ENCODE measurements around the gene BLMH.

Gene BLMH

DNA sequence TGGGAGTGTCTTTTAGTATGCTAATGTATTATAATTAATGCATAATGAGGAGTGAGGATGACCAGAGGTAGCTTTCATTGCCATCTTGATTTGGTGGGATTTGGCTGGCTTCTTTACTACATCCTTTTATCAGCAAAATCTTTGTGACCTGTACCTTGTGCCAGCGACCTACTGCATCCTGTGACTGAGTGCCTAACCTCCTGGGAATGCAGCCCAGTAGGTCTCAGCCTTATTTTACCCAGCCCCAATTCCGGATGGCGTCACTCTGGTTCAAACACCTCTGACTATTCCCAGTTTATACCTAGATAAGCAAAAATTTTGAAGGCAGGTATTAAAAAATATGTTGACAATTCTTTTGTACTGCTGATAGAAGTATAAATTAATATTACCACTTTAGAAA is 10.5 kb upstream of the BLMH start:
- DNase-seq, result no peak

DNA sequence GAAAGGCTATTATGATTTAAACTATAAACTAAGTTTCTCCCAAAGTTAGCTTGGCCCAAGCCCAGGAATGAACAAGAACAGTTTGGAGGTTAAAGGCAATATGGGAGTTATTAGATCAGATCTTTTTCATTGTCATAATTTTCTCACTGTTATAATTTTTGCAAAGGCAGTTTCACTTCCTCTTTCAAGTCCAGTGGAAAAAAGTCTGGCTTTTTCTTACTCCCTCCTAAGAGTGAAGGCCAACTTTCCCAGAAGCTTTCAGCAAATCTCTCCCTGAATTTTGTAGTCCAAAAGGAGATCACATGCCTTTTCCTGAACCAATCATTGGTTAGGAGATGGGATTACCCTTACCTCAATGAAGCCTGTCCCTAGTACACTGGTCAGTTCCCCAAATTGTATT is 9.1 kb upstream of the BLMH start:
- no peak for DNase-seq

DNA sequence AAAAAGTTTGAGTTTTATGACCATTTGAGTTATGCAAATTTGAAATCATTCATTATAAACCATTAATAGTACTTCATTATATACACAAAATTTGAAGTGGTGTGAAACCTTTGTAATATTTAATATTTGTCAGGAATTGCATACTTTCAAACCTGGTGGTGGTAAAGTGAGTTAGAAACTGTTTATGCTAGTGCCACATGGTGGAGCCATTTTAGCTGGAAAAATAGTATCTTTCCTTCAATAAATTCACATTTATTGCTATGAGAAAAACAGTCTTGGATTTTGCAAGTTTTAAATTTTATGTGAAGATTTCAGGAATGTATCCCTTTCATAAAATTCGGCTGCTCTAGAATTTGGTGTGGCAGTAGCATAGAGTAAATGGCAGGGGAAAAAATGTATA is 7.3 kb upstream of the BLMH start:
- peak; percentile 3 for DNase-seq

DNA sequence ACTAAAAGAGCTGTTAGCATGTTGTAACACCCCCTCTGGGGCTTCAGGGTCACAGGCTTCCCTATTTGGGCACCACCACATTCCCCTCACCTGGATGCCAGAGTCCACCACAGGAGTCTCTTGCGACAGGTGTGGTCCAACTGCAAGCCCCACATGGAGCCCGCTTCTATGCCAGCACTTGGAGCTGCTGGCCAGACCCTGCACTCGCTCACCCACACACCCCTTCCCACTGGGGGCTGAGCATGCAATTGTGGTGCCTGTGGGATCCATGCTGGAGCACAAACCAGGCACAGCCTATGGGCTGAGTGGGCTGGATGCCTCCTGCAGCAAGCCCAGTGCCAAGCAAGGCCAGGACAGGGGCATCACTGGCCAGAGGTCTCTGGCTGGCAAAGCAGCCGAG is 6.0 kb upstream of the BLMH start:
- DNase-seq, result no peak

DNA sequence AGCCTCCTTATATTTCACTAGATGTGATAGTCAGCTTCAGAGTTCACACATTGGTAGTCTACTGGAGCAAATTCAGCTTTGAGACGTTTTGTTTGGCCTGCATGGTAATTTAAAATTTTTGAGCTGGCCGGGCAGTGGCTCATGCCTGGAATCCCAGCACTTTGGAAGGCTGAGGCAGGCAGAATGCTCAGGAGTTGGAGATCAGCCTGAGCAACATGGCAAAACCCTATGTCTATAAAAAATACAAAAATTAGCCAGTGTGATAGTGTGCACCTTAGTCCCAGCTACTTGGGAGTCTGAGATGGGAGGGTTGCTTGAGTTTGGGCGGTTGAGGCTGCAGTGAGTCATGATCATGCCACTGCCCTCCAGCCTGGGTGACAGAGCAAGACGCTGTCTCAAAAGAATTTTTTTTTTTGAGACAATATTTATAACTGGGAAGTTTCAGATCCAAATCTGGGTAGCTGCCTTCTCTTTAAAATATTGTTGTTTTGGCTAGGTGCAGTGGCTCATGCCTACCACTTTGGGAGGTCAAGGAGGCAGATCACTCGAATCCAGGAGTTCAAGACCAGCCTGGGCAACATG is 4.8 kb upstream of the BLMH start:
- no peak for DNase-seq

DNA sequence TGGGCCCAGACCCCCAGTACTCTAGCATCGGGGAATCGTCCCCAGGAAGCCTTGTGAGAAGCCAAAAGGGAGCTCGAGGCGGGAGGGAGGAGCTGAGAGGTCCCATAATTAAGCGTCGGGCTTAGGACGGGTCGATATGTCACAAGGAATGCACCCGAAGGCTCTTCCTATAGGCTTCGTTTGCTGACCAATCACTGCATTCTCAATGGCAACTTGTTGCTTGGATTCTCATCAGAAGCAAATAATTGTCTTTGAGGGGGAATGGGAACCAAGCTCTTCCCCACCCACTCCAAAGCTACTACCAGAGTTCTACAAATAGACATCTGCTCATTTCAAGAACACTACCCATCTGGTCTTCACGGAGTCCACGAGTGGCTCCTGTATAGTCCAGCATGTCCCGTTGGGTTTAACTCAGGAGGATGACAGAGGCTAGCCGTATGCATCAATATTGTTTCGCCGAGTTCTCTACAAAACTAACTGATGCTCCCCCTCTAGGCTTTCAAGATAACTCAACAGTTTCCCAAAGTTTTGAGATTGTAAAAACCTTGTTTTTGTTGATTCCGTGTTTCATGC is 628 bp upstream of the BLMH start:
- peak; percentile 78 for DNase-seq

DNA sequence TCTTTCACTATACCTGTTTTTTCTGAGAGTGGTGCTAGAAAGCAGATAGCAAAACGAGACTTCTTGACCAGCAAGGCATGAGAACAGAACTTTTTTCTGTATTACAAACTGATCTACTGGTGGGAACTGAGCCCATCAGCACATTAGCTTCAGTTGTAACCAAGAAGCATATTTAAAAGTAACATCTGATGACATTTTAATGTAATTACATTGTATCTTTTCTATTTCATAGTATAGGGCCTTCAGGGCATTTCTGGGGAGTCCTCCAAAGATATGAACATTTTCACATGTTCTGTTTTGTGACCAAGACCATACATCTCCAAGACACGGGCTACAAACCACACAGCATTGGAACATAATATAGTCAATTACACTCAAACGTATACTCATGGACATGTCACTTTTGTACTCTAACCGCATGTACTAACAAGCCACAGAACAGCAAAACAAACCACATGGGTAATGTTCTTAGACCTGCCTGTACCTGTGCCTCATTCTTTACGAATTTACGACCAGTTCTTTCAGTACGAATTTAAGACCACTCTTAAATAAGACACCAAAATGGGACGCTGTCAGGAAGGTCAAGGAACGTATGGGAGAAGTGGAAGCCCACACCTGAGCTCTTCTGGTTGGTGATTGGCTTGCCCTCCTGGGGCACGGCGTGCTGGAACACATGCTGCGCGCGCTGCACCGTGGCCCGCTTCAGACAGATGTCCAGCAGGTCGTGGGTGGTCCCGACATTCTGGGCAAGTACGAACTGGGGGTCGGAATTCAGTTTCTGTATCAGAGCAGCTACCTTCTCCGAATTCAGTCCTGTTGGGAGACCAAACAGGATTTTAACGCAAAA is 825 bp downstream of the BLMH start:
- DNase-seq, result peak; percentile 34

DNA sequence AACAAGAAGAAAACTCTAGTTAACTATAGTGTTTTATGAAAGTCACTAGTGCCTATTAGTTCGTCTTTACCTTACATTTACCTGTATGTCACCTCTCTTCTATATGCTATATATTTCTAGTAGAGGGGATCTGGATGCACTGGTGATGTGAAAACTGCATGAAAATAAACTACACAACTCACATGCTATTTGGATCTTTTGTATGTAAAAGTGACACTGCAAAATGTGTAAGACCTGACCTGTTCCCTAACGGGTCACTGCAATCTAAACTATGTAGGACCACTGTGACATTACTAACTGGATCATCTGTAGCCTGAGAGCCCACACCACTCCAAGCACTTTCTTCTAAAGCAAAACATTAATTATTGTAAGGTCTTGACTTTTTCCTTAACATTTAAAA is 1.7 kb downstream of the BLMH start:
- no peak for DNase-seq

DNA sequence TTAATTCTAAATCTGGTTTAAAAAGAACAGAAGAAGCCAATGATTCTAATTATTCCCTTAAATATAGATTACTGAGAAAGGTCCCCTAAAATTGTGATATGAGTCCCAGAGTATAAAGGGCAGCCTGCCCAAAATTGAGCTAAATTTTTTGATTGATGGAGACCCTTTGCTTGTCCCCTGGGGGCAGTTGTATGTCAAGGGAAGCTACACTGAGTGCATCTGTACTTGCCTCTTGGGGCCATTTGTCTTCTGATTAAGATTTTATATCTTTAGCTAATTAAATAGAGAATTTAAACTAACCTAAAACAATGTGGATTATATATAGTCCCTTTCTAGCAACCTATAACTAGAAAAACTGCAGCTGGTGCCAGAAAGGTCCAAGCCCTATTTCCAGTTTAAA is 12.6 kb downstream of the BLMH start:
- DNase-seq, result no peak

DNA sequence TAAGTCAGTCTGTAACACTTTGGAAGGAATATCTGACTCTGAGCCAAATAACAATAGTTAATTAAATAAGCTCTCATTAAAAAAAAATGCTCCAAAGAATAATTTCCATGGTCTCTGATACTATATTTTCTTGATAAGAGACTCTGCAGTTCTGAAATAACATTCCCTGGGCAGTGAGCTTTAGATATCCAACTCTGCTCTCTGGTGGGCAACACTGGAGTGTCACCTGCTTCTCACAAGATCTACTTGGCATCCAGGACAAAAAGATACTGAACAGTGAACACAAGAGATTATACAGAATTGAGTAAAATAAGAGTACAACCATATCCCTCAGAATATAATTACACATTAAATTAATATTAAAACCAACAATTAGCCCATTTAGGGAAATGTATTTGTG is 13.7 kb downstream of the BLMH start:
- peak; percentile 43 for DNase-seq

DNA sequence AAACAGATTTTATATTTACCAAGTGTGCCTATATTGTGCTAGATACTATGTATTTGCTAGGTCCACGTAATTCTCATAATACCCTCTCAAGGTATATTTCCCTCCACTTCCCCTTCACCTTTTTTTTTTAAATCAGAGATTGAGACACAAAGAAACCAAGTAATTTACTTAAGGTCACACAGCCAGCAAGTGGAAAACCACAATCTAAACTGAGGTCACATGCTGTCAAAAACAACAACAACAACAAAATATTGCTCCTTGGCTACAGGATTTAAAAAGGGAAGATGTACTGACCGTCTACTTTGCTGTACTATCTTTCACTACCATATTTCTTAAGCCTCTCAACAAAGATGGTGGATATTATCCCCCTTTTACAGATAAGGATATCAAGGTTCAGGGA is 15.8 kb downstream of the BLMH start:
- DNase-seq, result no peak

DNA sequence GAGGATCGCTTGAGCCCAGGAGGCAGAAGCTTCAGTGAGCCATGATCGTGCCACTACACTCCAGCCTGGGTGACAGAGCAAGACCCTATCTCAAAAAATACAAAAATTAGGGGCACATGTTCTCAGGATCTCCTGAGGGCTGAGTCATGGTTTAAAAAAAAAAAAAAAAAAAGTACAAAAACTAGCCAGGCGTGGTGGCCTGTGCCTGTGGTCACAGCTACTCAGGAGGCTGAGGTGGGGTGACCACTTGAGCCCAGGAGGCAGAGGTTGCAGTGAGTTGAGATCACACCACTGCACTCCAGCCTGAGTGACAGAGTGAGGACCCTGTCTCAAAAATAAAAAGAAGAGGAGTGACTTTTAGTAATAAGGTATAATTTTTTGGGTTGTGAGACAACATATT is 16.9 kb downstream of the BLMH start:
- no peak for DNase-seq

DNA sequence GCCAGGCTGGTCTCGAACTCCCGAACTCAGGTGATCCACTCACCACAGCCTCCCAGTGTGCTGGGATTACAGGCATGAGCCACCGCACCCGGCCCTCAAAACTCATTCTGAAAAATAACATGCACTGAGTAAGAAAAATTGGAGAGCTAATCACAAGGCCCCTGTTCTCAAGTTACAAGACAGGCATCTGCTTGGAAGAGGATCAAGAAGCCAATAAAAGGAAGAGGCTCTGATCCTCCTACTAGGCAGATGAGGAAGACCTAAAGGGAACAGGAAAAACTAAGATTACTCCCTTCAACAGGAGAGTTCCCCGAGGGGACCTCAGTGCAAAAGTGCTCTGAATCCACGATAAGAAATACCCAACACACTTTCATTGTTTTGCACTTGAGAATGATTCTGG is 18.4 kb downstream of the BLMH start:
- no peak for DNase-seq

DNA sequence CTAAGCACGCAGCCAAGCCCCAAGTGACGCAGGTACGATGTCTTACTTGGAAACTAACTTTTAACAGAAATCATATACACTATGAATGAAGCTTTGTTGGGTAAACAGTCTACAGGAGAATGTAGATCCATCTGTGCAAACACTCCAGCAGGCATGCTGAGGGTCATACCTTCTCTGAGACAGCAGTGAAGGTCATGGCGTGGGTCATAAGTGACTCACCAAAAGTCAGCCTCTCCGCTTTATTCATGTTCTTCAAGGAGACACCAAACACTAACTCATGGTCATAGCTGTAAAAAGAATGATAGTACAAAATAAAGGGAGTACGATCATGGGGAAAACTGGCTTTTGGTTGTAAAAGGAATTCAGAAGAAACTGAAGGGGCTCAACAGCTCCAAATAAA is 20.6 kb downstream of the BLMH start:
- DNase-seq, result no peak

DNA sequence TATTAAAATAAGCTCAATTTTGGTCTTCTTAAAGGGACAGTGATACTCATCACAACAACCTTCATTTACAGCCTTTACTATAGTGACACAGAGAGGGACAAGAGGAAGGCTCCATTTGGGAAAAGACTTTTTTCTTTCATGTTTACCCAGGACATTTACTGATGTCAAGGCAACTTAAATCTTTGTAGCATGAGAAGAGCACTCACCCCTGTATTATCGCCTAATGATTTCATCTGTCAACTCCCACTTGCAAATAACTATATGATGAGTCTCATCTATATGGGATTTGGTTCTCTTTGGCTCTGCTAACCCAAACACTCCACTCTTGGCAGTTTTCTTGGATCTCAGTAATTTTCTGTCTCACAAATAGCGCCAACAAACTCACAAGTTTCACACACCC is 24.1 kb downstream of the BLMH start:
- DNase-seq, result no peak

DNA sequence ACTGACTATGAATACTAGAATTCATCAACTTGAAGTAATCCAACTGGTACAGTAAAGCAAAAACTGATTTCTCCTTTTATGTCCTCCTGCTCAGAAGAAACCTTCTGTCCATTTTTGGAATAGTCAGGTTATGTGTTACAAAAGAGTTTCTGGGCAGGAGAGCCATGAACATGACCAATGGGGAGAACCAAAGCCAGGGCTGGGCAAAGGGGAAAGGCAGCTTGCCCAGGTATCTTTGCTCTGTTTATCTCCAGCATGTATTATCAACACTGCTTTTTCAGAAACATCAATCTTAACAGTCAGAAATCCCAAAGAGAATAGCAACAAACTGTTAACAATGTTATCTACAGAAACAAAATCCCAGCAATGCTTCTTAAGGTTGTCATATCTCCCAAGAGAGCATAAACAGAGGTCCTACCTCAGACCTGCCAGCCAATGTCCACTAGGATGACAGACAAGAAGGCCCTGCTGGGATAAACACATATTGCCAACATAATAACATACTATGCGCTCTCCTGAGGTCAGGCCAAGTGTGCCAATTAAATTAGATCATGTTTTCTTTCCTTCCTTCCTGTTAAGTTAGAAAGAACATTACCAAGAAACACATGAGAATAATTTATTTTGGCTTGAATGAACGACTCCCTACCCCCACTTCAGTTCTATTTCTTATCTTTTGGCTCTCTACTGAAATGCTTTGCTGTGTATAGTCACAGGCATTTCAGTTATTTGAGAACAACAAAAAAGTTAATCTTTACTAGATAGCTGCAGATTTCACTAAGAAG is 28.0 kb downstream of the BLMH start:
- no peak for DNase-seq

DNA sequence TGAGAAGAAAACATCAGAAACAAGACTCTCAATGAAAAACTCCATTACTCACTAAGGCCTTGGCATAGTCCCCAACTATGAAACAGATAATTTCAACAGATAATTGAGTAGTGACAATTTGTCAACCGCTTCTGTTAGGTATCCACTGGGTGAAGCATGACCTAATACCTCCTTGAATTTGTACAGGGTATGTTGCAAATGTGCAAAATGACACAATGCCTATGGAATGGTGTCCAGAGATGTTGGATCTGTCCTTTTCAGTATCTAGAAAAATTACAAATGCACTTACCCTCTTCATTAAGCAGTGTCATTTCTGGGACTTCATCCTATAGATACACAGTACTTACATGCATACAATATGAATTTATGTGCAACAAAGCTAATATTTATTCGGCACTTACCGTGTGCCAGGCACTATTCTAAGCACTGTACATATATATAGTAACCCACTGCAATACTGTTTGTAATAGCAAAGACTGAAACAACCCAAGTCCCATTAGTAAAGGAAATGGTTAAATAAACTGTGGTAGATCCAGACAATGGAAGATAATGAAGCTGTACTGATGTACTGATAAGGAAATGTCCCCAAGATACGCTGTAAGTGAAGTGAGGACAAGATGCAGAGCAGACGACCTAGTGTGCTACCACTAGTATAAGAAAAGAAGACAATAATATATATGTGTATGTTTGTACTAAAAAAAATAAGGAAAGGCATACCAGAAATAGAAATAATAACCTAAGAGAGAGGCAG is 34.8 kb downstream of the BLMH start:
- no peak for DNase-seq

DNA sequence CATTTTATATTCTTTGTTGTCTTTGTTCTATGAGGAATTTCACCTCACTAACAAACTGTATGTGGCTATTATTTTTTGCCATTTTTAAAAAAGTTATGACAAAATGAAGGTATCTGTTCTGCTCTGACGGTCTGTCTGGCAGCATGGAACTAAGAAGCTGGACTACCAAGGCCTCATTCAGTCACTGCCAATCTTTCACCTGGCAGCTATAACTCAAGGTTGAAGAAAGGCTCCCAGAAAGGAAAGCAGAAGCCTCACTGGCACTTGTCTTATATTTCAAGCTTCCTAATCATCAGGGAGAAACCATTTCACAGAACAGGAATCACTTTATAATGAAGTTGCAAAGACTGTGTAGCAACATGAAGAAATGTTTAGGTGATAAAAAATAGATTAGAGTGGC is 37.6 kb downstream of the BLMH start:
- DNase-seq, result no peak

DNA sequence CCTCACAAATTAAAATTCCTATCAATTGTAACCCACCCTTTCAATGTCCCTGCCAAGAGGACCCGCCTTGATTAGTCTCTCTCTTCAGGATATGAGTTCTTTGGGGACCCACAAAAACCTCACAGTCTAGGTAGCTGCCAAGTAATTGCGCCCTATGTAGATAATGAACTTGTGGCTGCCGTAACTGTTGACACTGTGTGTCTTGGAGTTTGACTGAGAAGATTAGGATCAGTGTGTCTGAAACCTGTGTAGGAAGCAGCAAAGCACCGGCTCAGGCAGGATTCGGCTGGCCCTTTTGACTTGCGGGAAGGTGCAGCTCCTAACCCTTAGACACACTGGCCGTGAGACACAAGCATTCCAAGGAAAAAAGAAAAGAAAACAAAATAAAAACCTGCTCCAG is 38.4 kb downstream of the BLMH start:
- DNase-seq, result no peak

DNA sequence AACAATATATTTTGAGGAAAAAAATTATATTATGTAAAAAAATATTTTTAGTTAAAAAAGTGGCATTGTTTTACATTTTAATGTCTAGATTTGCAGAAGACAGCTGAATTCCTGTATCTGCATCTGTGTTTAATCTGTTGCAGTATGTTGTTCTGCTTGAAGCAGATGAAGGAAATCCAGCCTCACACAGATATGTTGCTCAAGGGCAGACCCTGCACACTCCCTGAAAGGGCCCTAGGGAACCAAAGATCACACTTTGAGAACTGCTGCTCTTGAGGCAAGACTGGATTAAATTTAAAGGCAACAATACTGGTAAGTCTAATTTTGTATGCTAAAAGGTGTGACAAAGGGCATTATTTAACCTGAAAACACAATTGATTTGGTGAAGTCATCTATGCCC is 39.8 kb downstream of the BLMH start:
- DNase-seq, result no peak

DNA sequence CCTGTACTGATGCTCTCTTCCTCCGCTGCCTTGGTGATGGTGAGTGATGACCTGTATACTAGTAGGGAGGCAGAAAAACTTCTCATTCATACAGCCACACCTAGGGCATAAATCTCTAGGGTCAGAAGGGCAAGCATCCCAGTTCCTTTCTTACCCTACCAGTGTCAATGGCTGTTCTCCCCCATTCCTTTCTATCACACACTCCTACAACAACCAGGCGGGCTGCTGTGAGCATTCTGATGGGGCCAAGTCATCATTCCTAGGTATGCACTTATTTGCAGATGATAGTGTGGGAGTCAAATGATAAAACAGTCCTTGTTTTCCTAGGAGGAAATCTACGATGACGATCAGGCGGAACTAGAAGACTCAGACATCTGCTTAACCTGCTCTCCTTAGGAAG is 42.3 kb downstream of the BLMH start:
- no peak for DNase-seq

DNA sequence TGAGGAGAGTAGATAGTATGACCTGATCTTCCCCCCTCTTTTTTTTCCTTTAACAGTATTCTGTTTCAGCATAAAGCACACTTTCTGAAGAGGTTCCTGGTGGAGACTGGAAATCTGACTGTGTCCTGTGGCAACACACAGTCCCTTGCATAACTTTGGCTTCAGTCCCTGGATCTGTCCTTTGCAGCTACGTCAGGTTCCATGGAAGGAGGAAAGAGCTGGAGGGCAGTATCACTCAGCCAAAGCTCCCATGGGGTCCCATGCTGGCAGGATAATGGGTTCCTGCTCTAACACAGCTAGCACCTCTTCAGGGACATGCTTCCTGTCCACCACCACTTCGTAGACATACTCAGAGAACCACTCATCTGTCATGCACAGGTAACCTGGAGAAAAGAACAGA is 43.0 kb downstream of the BLMH start:
- DNase-seq, result no peak

DNA sequence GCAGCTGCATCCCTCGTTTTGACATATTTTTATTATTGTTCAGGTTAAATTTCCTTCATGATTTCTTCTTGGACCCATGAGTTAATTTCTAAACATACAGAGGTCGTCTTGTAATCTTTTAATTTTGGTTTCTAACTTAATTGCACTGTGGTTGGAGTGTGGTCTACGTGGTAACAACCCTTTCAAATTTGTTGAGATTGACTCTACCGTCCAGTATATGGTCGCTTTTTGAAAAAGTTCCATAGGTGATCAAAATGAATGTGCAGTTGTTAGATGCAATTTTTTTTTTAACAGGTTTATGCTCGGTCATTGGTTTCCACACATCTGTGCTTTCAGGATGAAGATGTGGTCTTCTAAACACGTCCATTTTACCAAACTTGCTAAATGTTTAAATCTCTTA is 45.3 kb downstream of the BLMH start:
- DNase-seq, result no peak

All from NCI-H1694 treated with DMSO at 0.1 percent for 48 hours (cell line).